ENCODE data around the gene ADSL. TPM values are rescaled to one million over a fixed set of nuclear protein-coding genes. Genes with fewer than 3 reads are reported as not detected.
A peak's percentile ranks its signal among the peaks of the same experiment; 100 is the strongest.

The ADSL gene
- total and polyA plus RNA-seq, 5 donors from 2014 or later: 66.5 to 134 (median 128) TPM

- DNase-seq (no peak), ATAC-seq (ENCODE audit: low read depth in 2 of 2) (no peak)
- Mint-ChIP-seq H3K27me3 (no peaks in the 10 kb centered on the region), H3K4me3 (no peak overlapping the region), H3K9me3 (no peaks in the 10 kb centered on the region), H3K27ac (peak overlapping the region in 1 of 3 donors; percentile 11), H3K4me1 (peaks cover 0 to 10% (median 1%) of the 10 kb centered on the region in 4 donors), H3K36me3 (peaks cover 75% of the 10 kb centered on the region)
- no peaks in the 10 kb centered on the region for H3K27me3 ChIP-seq (ENCODE audit: control insufficient read depth, insufficient read depth, low read length)
- H3K27ac ChIP-seq (ENCODE audit: insufficient read depth, low read length, poor library complexity, severe bottlenecking): no peak overlapping the region
- H3K9me3 ChIP-seq (ENCODE audit: control insufficient read depth in 2 of 2, low read length in 2 of 2): no peaks in the 10 kb centered on the region
- H3K4me1 ChIP-seq (ENCODE audit: control insufficient read depth, insufficient read depth, low read length, poor library complexity, severe bottlenecking): no peaks in the 10 kb centered on the region
- H3K4me3 ChIP-seq (ENCODE audit: low read depth, low read length): no peak overlapping the region
- peaks cover 87% of the 10 kb centered on the region for H3K36me3 ChIP-seq (ENCODE audit: control insufficient read depth, insufficient read depth, low read length)
Observed at GRCh38 chr22:40361100-40361499, 14.8 kb downstream of the ADSL start.

- H3K4me1 ChIP-seq (ENCODE audit: control insufficient read depth, insufficient read depth, low read length, poor library complexity, severe bottlenecking): no peaks in the 10 kb centered on the region
- ATAC-seq (ENCODE audit: low read depth in 2 of 2) (no peak), DNase-seq (no peak)
- no peaks in the 10 kb centered on the region for H3K27me3 ChIP-seq (ENCODE audit: control insufficient read depth, insufficient read depth, low read length)
- H3K9me3 Mint-ChIP-seq: no peaks in the 10 kb centered on the region
- peaks cover 0 to 10% (median 1%) of the 10 kb centered on the region in 4 donors for H3K4me1 Mint-ChIP-seq
- no peak overlapping the region for H3K27ac Mint-ChIP-seq
- H3K36me3 Mint-ChIP-seq: peaks cover 74% of the 10 kb centered on the region
- peak overlapping the region in 1 of 4 donors; percentile 50 for H3K4me3 Mint-ChIP-seq
- no peak overlapping the region for H3K4me3 ChIP-seq (ENCODE audit: low read depth, low read length)
- H3K9me3 ChIP-seq (ENCODE audit: control insufficient read depth in 2 of 2, low read length in 2 of 2): no peaks in the 10 kb centered on the region
- H3K36me3 ChIP-seq (ENCODE audit: control insufficient read depth, insufficient read depth, low read length): peaks cover 96% of the 10 kb centered on the region
- H3K27me3 Mint-ChIP-seq: peaks cover 4% of the 10 kb centered on the region
- no peak overlapping the region for H3K27ac ChIP-seq (ENCODE audit: insufficient read depth, low read length, poor library complexity, severe bottlenecking)
Observed at GRCh38 chr22:40363059-40363458, 16.8 kb downstream of the ADSL start.

- peak overlapping the region in 2 of 3 donors; percentile 20 to 22 for H3K27ac Mint-ChIP-seq
- H3K27ac ChIP-seq (ENCODE audit: insufficient read depth, low read length, poor library complexity, severe bottlenecking): no peak overlapping the region
- ATAC-seq (ENCODE audit: low read depth in 2 of 2): no peak
Observed at GRCh38 chr22:40364431-40364830, 18.1 kb downstream of the ADSL start.

GRCh38 chr22:40366068-40366467, 19.8 kb downstream of the ADSL start:
- H3K27me3 Mint-ChIP-seq: peaks cover 4% of the 10 kb centered on the region
- no peaks in the 10 kb centered on the region for H3K9me3 Mint-ChIP-seq
- H3K4me1 Mint-ChIP-seq: peaks cover under 1 to 8% (median 4%) of the 10 kb centered on the region in 4 donors
- H3K27me3 ChIP-seq (ENCODE audit: control insufficient read depth, insufficient read depth, low read length): no peaks in the 10 kb centered on the region
- DNase-seq: no peak
- peaks cover 69% of the 10 kb centered on the region for H3K36me3 ChIP-seq (ENCODE audit: control insufficient read depth, insufficient read depth, low read length)
- peak overlapping the region in 1 of 4 donors; percentile 49 for H3K4me3 Mint-ChIP-seq
- no peak overlapping the region for H3K4me3 ChIP-seq (ENCODE audit: low read depth, low read length)
- H3K4me1 ChIP-seq (ENCODE audit: control insufficient read depth, insufficient read depth, low read length, poor library complexity, severe bottlenecking): peaks cover 5% of the 10 kb centered on the region
- no peaks in the 10 kb centered on the region for H3K9me3 ChIP-seq (ENCODE audit: control insufficient read depth in 2 of 2, low read length in 2 of 2)
- H3K27ac ChIP-seq (ENCODE audit: insufficient read depth, low read length, poor library complexity, severe bottlenecking): no peak overlapping the region
- H3K27ac Mint-ChIP-seq: peak overlapping the region in 1 of 3 donors; percentile 87
- peaks cover 55% of the 10 kb centered on the region for H3K36me3 Mint-ChIP-seq
- no peak for ATAC-seq (ENCODE audit: low read depth in 2 of 2)

More at GRCh38 chr22:40364431-40364830, 18.1 kb downstream of the ADSL start:
- no peak for DNase-seq
- no peaks in the 10 kb centered on the region for H3K9me3 ChIP-seq (ENCODE audit: control insufficient read depth in 2 of 2, low read length in 2 of 2)
- no peak overlapping the region for H3K4me3 Mint-ChIP-seq
- H3K4me1 ChIP-seq (ENCODE audit: control insufficient read depth, insufficient read depth, low read length, poor library complexity, severe bottlenecking): no peaks in the 10 kb centered on the region
- no peaks in the 10 kb centered on the region for H3K9me3 Mint-ChIP-seq
- H3K27me3 ChIP-seq (ENCODE audit: control insufficient read depth, insufficient read depth, low read length): no peaks in the 10 kb centered on the region
- H3K36me3 Mint-ChIP-seq: peaks cover 66% of the 10 kb centered on the region
- H3K4me3 ChIP-seq (ENCODE audit: low read depth, low read length): no peak overlapping the region
- peaks cover 0 to 7% (median 0%) of the 10 kb centered on the region in 4 donors for H3K4me1 Mint-ChIP-seq
- H3K27me3 Mint-ChIP-seq: peaks cover 4% of the 10 kb centered on the region
- H3K36me3 ChIP-seq (ENCODE audit: control insufficient read depth, insufficient read depth, low read length): peaks cover 85% of the 10 kb centered on the region

DNA sequence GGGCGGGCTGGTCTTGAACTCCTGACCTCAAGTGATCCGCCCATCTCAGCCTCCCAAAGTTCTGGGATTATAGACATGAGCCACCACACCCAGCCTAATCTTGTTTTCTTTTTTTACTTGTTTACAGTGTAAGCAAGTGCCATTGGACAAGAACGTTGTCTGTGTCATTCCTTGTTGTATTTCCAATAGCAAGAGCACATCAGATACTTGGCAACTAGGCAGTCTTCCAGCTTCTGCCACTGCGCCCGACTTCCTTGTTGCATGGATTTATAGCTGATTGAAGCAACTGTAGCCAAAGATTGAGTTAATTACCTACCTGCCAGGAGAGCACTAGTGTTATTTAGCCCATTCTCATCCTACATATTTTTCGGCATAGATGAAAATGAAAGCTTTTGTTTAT, 21.0 kb downstream of the ADSL start:
- H3K36me3 ChIP-seq (ENCODE audit: control insufficient read depth, insufficient read depth, low read length): peaks cover 56% of the 10 kb centered on the region
- Mint-ChIP-seq H3K9me3 (no peaks in the 10 kb centered on the region), H3K36me3 (peaks cover 43% of the 10 kb centered on the region), H3K27me3 (peaks cover 4% of the 10 kb centered on the region), H3K4me1 (peaks cover 5 to 18% (median 9%) of the 10 kb centered on the region in 4 donors), H3K27ac (no peak overlapping the region), H3K4me3 (no peak overlapping the region)
- ATAC-seq (ENCODE audit: low read depth in 2 of 2): no peak
- no peak overlapping the region for H3K27ac ChIP-seq (ENCODE audit: insufficient read depth, low read length, poor library complexity, severe bottlenecking)
- H3K9me3 ChIP-seq (ENCODE audit: control insufficient read depth in 2 of 2, low read length in 2 of 2): no peaks in the 10 kb centered on the region
- no peak overlapping the region for H3K4me3 ChIP-seq (ENCODE audit: low read depth, low read length)
- no peaks in the 10 kb centered on the region for H3K27me3 ChIP-seq (ENCODE audit: control insufficient read depth, insufficient read depth, low read length)
- DNase-seq: no peak
- peaks cover 12% of the 10 kb centered on the region for H3K4me1 ChIP-seq (ENCODE audit: control insufficient read depth, insufficient read depth, low read length, poor library complexity, severe bottlenecking)

- H3K36me3 ChIP-seq (ENCODE audit: control insufficient read depth, insufficient read depth, low read length): peaks cover 55% of the 10 kb centered on the region
- peaks cover 12% of the 10 kb centered on the region for H3K4me1 ChIP-seq (ENCODE audit: control insufficient read depth, insufficient read depth, low read length, poor library complexity, severe bottlenecking)
- Mint-ChIP-seq H3K27me3 (peaks cover 4% of the 10 kb centered on the region), H3K4me1 (peaks cover 12 to 25% (median 15%) of the 10 kb centered on the region in 4 donors), H3K9me3 (no peaks in the 10 kb centered on the region), H3K36me3 (peaks cover 36% of the 10 kb centered on the region), H3K27ac (peak overlapping the region in 2 of 3 donors; percentile 61 to 64), H3K4me3 (peak overlapping the region in 2 of 4 donors; percentile 27 to 63)
- no peak for DNase-seq
- H3K4me3 ChIP-seq (ENCODE audit: low read depth, low read length): no peak overlapping the region
- H3K27ac ChIP-seq (ENCODE audit: insufficient read depth, low read length, poor library complexity, severe bottlenecking): no peak overlapping the region
- H3K9me3 ChIP-seq (ENCODE audit: control insufficient read depth in 2 of 2, low read length in 2 of 2): no peaks in the 10 kb centered on the region
- no peaks in the 10 kb centered on the region for H3K27me3 ChIP-seq (ENCODE audit: control insufficient read depth, insufficient read depth, low read length)
- no peak for ATAC-seq (ENCODE audit: low read depth in 2 of 2)
Observed at GRCh38 chr22:40368016-40368415, 21.7 kb downstream of the ADSL start.

GRCh38 chr22:40368836-40369235, 22.5 kb downstream of the ADSL start:
- Histone ChIP-seq H3K27ac (ENCODE audit: insufficient read depth, low read length, poor library complexity, severe bottlenecking) (no peak overlapping the region), H3K4me1 (ENCODE audit: control insufficient read depth, insufficient read depth, low read length, poor library complexity, severe bottlenecking) (peaks cover 12% of the 10 kb centered on the region), H3K36me3 (ENCODE audit: control insufficient read depth, insufficient read depth, low read length) (peaks cover 49% of the 10 kb centered on the region), H3K27me3 (ENCODE audit: control insufficient read depth, insufficient read depth, low read length) (no peaks in the 10 kb centered on the region), H3K9me3 (ENCODE audit: control insufficient read depth in 2 of 2, low read length in 2 of 2) (no peaks in the 10 kb centered on the region), H3K4me3 (ENCODE audit: low read depth, low read length) (no peak overlapping the region)
- Mint-ChIP-seq H3K4me1 (peaks cover 16 to 29% (median 20%) of the 10 kb centered on the region in 4 donors), H3K9me3 (no peaks in the 10 kb centered on the region), H3K36me3 (peaks cover 37% of the 10 kb centered on the region), H3K27ac (no peak overlapping the region), H3K27me3 (peaks cover 4% of the 10 kb centered on the region), H3K4me3 (peak overlapping the region in 2 of 4 donors; percentile 48 to 63)
- DNase-seq: no peak
- no peak for ATAC-seq (ENCODE audit: low read depth in 2 of 2)

- Histone ChIP-seq H3K9me3 (ENCODE audit: control insufficient read depth in 2 of 2, low read length in 2 of 2) (no peaks in the 10 kb centered on the region), H3K4me1 (ENCODE audit: control insufficient read depth, insufficient read depth, low read length, poor library complexity, severe bottlenecking) (peaks cover 12% of the 10 kb centered on the region), H3K27me3 (ENCODE audit: control insufficient read depth, insufficient read depth, low read length) (no peaks in the 10 kb centered on the region), H3K36me3 (ENCODE audit: control insufficient read depth, insufficient read depth, low read length) (peaks cover 9% of the 10 kb centered on the region), H3K27ac (ENCODE audit: insufficient read depth, low read length, poor library complexity, severe bottlenecking) (no peak overlapping the region), H3K4me3 (ENCODE audit: low read depth, low read length) (no peak overlapping the region)
- no peaks in the 10 kb centered on the region for H3K27me3 Mint-ChIP-seq
- no peak for DNase-seq
- peaks cover 22 to 50% (median 34%) of the 10 kb centered on the region in 4 donors for H3K4me1 Mint-ChIP-seq
- no peak overlapping the region for H3K4me3 Mint-ChIP-seq
- H3K36me3 Mint-ChIP-seq: peaks cover 11% of the 10 kb centered on the region
- no peak overlapping the region for H3K27ac Mint-ChIP-seq
- ATAC-seq (ENCODE audit: low read depth in 2 of 2): no peak
- no peaks in the 10 kb centered on the region for H3K9me3 Mint-ChIP-seq
Observed at GRCh38 chr22:40374567-40374966, 28.3 kb downstream of the ADSL start.
